Colonic mucosa (tissue), 4 donors: ENCODE data around the gene HASPIN. TPM values are rescaled to one million over a fixed set of nuclear protein-coding genes. Genes with fewer than 3 reads are reported as not detected.

Source experiments
- DNase-seq: peaks from one replicate; pipeline ENCODE4 v3.0.0-alpha.2; 2020
- H3K27ac ChIP-seq: fragments of 200-600 bp; one replicate; pipeline ENCODE4 v1.8.0; 2021
- H3K27me3 ChIP-seq: fragments of 200-600 bp; one replicate; pipeline ENCODE4 v1.8.0; 2021
- H3K36me3 ChIP-seq: fragments of 200-600 bp; one replicate; pipeline ENCODE4 v1.8.0; 2021
- H3K4me1 ChIP-seq: fragments of 200-600 bp; one replicate; pipeline ENCODE4 v1.8.0; 2021; ENCODE audit warnings: mild to moderate bottlenecking
- H3K4me3 ChIP-seq: fragments of 200-600 bp; one replicate; pipeline ENCODE4 v1.8.0; 2021
- H3K9ac ChIP-seq, 2 donors: one replicate each; pipeline ENCODE4 v1.7.0; 2013; ENCODE audit warnings: control low read depth in 2 of 2, low read depth in 2 of 2, low read length in 2 of 2
- H3K9me3 ChIP-seq: fragments of 200-600 bp; one replicate; pipeline ENCODE4 v1.8.0; 2021
- intact Hi-C: fragments of 100-400 bp; cut with DNase I; formaldehyde crosslinking; loops from one replicate; pipeline ENCODE4 v1.14.1; 2022
- total RNA-seq, 2 donors: library from RNA; stranded (reverse); fragmentation: NEBNext Ultra II Directional in 1 of 2; extraction: Animal tissue kit (Norgen Biotek cat#: 25700) in 1 of 2; gene quantifications; one replicate each; pipeline ENCODE4 v1.2.1, GENCODE V29; 2021
- TF ChIP-seq, protein P1 (sequence below): fragments of 200-600 bp; IDR thresholded peaks from one replicate; pipeline ENCODE4 v1.8.0; 2022; ENCODE audit warnings: antibody characterized with exemption, mild to moderate bottlenecking
- donor health status: healthy.
- donor health status: DM: no; HTN: no; CAD: no.
- donor health status: DM: no; HTN: no; CAD: no.

Gene HASPIN
- total RNA-seq, 2 donors from 2014 or later, result 2.6 to 13.2 TPM

DNA sequence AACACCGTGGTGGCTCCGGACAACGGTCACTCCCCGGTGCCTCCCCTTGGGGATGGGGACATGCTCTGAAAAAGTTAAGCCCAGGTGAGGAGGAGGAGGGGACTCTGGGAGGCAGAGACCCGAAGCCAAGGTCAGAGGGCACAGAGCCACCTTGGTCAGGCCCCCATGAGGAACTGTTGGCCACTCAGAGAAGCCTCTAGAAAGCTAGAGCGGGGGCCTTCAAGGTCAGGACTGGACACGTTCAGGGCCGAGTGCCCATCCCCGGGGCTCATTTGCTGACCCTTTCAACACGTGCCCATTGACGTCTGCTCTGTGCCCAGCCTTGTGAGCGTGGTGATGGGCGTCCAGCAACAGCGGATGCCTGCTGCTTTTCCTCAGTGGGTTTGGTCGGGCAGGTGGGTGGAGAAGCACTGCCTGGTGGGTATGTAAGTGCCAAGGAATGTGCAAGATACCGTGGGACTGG lies 38.2 kb downstream of the HASPIN start:
- H3K4me3 ChIP-seq, result no peak overlapping the region
- TF ChIP-seq, protein P1, sequence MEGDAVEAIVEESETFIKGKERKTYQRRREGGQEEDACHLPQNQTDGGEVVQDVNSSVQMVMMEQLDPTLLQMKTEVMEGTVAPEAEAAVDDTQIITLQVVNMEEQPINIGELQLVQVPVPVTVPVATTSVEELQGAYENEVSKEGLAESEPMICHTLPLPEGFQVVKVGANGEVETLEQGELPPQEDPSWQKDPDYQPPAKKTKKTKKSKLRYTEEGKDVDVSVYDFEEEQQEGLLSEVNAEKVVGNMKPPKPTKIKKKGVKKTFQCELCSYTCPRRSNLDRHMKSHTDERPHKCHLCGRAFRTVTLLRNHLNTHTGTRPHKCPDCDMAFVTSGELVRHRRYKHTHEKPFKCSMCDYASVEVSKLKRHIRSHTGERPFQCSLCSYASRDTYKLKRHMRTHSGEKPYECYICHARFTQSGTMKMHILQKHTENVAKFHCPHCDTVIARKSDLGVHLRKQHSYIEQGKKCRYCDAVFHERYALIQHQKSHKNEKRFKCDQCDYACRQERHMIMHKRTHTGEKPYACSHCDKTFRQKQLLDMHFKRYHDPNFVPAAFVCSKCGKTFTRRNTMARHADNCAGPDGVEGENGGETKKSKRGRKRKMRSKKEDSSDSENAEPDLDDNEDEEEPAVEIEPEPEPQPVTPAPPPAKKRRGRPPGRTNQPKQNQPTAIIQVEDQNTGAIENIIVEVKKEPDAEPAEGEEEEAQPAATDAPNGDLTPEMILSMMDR, result no peak
- intact Hi-C loops, result no loop called here
- no peak for DNase-seq
- H3K27ac ChIP-seq, result no peak overlapping the region
- H3K4me1 ChIP-seq, result no peaks in the 10 kb centered on the region
- no peaks in the 10 kb centered on the region for H3K36me3 ChIP-seq
- no peaks in the 10 kb centered on the region for H3K27me3 ChIP-seq
- H3K9me3 ChIP-seq, result no peaks in the 10 kb centered on the region
- no peak overlapping the region for H3K9ac ChIP-seq

DNA sequence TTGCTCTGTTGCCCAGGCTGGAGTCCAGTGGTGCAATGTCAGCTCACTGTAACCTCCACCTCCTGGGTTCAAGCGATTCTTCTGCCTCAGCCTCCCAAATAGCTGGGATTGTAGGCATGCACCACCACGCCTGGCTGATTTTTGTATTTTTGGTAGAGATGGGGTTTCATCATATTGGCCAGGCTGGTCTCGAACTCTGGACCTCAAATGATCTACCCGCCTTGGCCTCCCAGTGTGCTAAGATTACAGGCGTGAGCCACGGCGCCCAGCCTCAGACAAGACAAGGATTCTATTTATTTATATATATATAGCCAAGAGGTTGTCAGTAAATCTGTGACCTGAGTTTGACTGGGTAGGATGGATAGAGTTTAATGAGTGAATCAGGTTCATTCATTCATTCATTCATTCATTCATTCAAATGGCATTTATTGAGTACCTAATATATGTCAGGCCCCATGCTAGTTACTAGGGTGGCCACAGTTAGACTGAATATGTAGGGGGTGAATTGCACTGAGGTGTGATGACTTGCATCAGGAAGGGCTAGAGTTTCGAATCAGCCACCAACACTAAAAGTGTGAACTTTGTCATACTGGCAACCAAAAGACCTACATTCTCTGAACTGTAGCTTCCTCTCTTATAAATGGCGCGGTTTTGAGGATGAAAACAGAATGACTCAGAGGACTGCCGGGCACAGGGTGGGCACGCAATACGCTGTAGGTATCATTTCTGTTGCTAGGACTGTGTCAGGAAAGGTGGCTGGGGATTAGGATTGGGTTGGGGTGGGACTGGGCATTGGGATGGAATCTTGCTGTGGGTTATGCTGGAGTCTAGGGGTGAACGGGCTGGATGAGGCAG lies 39.4 kb downstream of the HASPIN start:
- Histone ChIP-seq H3K9ac (peak overlapping the region in 1 of 2 donors; percentile 50), H3K27ac (no peak overlapping the region), H3K9me3 (no peaks in the 10 kb centered on the region), H3K27me3 (no peaks in the 10 kb centered on the region), H3K4me3 (no peak overlapping the region), H3K36me3 (no peaks in the 10 kb centered on the region), H3K4me1 (no peaks in the 10 kb centered on the region)
- no peak for DNase-seq
- intact Hi-C loops, result no loop called here
- TF ChIP-seq, protein P1, result no peak

DNA sequence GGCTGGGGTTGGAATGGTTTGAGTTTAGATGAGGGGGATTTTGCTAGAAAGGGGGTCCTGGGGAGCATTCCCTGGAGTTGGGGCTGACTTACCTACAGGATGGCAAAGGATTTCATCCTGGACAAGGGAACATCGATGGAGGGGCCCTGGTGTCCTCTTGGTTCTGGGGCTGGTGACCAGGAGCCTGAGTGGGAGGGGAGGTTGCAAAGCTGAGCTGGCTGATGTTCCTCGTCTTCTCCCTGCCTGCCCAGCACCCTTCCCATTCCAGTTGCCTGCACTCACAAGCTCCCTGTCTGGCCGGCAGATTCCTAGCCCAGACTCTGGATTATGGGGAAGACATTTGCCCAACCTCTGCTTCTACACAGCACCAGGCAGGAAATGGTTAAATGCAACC lies 40.1 kb downstream of the HASPIN start:
- H3K4me3 ChIP-seq, result no peak overlapping the region
- DNase-seq, result no peak
- TF ChIP-seq, protein P1, result no peak

DNA sequence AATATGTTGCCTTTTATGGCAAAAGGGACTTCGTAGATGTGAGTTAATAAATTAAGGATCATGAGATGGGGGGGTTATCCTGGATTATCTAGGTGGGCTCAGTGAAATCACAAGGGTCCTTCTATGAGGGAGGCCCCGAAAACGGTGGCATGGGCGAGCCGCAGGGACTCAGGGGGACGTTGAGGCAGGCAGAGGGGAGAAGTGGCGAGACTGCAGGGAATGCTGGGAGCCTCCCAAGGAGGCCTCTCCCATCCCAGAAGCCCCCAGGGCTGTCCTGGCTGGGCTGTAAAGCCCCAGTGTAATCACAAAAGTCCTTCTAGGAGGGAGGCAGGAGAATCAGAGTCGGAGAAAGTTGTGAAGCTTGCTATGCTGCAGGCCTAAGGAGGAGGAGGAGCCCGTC lies 42.3 kb downstream of the HASPIN start:
- Histone ChIP-seq H3K4me1 (no peaks in the 10 kb centered on the region), H3K27ac (no peak overlapping the region), H3K9ac (peak overlapping the region in 1 of 2 donors; percentile 12), H3K4me3 (no peak overlapping the region), H3K27me3 (no peaks in the 10 kb centered on the region), H3K9me3 (no peaks in the 10 kb centered on the region), H3K36me3 (no peaks in the 10 kb centered on the region)
- no peak for DNase-seq
- TF ChIP-seq, protein P1, result no peak
- intact Hi-C loops, result no loop called here

More for the DNA sequence above, 40.1 kb downstream of the HASPIN start:
- no peaks in the 10 kb centered on the region for H3K36me3 ChIP-seq
- H3K27ac ChIP-seq, result no peak overlapping the region
- intact Hi-C loops, result no loop called here
- no peaks in the 10 kb centered on the region for H3K4me1 ChIP-seq
- H3K27me3 ChIP-seq, result no peaks in the 10 kb centered on the region
- peak overlapping the region in 1 of 2 donors; percentile 50 for H3K9ac ChIP-seq
- H3K9me3 ChIP-seq, result no peaks in the 10 kb centered on the region

DNA sequence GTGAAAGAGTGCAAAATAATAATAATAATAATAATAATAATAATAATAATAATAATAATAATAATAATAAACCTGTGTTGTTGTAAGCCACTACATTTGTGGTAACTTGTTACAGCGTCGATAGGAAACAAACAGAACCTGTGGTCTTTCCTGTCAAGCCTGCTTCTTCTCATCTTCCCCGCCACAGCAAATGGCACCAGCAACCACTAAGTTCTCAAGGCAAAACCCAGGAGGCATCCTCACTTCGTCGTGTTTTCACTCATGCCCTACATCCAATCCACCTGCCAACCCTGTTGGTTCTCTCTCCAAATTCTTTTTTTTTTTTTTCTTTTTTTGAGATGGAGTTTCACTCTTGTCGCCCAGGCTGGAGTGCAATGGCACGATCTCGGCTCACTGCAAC lies 43.1 kb downstream of the HASPIN start:
- Histone ChIP-seq H3K36me3 (no peaks in the 10 kb centered on the region), H3K9ac (no peak overlapping the region), H3K4me3 (no peak overlapping the region), H3K4me1 (no peaks in the 10 kb centered on the region), H3K9me3 (no peaks in the 10 kb centered on the region), H3K27ac (no peak overlapping the region), H3K27me3 (no peaks in the 10 kb centered on the region)
- DNase-seq, result no peak
- TF ChIP-seq, protein P1, result no peak
- intact Hi-C loops, result no loop called here
